Measurements from ENCODE around the gene ENOPH1. TPM values are rescaled to one million over a fixed set of nuclear protein-coding genes. Genes with fewer than 3 reads are reported as not detected.
"Not testable (repeated sequence)": the region's sequence is repeated elsewhere in the genome, so short reads cannot be mapped to it uniquely, and the experiment has no call there.

ENOPH1 gene
- total RNA-seq, 2 donors from 2014 or later = 23.7 to 24.9 TPM

DNA sequence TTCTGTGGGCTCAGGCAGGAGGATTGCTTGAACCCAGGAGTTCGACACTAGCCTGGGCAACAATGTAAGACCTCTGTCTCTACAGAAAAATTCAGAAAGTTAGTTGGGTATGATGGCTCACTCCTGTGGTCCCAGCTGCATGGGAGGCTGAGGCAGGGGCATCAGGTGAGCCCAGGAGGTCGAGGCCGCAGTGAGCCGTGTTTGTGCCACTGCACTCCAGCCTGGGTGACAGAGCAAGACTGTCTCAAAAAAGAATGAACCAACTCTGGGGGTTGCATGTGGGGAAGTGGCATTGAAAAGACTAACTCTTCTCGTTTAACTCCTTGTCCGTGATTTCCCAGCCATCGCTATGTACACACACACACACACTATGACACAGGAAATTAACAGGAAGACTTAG lies 26.9 kb downstream of the ENOPH1 start:
- intact Hi-C loops (cut with DNase I) = loop anchor here in 1 of 2 donors (5.0 kb wide), 1 partner anchor 810 kb away; no protein-coding TSS in a partner anchor
- no peak for DNase-seq (ENCODE audit: low spot score)

GRCh38 chr4:82458729-82459128 lies 28.3 kb downstream of the ENOPH1 start:
- intact Hi-C loops (cut with DNase I) = loop anchor here in 1 of 2 donors (5.0 kb wide), 1 partner anchor 809 kb away; no protein-coding TSS in a partner anchor
- DNase-seq (ENCODE audit: low spot score) = no peak

GRCh38 chr4:82461710-82462109 lies 31.3 kb downstream of the ENOPH1 start:
- intact Hi-C loops (cut with DNase I) = loop anchor here in 1 of 2 donors (10.0 kb wide), 1 partner anchor 423 kb away; no protein-coding TSS in a partner anchor
- no peak for DNase-seq (ENCODE audit: low spot score)

GRCh38 chr4:82462415-82462831 lies 32.0 kb downstream of the ENOPH1 start:
- intact Hi-C loops (cut with DNase I) = loop anchor here in 1 of 2 donors (10.0 kb wide), 1 partner anchor 422 kb away; no protein-coding TSS in a partner anchor
- DNase-seq (ENCODE audit: low spot score) = peak; percentile 93

GRCh38 chr4:82463221-82463620 lies 32.8 kb downstream of the ENOPH1 start:
- DNase-seq (ENCODE audit: low spot score) = no peak
- intact Hi-C loops (cut with DNase I) = loop anchor here in 1 of 2 donors (10.0 kb wide), 1 partner anchor 422 kb away; no protein-coding TSS in a partner anchor

DNA sequence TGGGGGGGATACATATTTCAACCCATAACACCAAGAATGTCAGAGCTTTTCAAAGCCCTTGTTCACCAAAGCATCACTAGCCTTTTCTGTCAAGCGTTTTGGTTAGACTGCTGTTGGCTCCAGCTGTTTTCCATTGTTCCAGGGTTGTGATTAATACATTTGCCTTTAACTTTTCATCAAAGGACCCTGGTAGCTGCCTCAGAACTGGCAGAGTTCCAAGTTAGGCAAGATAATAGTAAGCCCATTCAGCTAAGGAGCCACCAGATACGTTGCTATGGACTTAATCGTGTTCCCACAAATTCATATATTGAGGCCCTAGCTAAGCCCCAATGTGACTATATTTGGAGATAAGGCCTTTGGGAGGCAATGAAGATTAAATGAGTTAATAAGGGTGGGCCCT lies 37.1 kb downstream of the ENOPH1 start:
- intact Hi-C loops (cut with DNase I) = loop anchor here in 1 of 2 donors (10.0 kb wide), 1 partner anchor 417 kb away; no protein-coding TSS in a partner anchor
- no peak for DNase-seq (ENCODE audit: low spot score)

DNA sequence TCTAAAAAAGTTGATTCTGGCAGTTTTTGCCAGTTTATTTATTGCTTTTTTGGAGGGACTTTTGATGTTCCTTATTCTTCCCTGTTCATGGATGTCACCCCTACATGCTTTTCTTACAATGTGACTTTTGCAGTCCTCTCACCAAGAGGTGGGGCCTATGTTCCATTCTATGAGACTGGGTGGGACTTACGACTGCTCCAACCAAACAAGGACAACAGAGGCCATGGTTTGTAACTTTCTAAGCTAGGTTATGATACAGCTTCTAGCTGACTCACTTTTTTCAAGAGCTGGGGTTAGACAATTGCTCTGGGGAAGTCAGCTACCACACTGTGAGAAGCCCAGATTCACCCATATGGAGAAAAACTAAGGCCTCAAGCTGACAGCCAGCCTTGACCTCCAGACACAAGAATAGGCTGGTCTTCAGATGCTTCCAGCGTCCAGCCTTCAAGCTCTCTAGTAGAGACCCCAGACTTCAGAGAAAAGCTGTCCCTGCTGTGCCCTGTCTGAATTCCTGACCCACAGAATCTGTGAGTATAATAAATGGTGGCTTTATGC lies 39.5 kb downstream of the ENOPH1 start:
- no peak for DNase-seq (ENCODE audit: low spot score)
- intact Hi-C loops (cut with DNase I) = loop anchor here in 1 of 2 donors (10.0 kb wide), 1 partner anchor 415 kb away; no protein-coding TSS in a partner anchor

- DNase-seq (ENCODE audit: low spot score); intact Hi-C loops (cut with DNase I): not testable (repeated sequence)
These were observed 42.7 kb downstream of the ENOPH1 start for GRCh38 chr4:82473080-82473479.

DNA sequence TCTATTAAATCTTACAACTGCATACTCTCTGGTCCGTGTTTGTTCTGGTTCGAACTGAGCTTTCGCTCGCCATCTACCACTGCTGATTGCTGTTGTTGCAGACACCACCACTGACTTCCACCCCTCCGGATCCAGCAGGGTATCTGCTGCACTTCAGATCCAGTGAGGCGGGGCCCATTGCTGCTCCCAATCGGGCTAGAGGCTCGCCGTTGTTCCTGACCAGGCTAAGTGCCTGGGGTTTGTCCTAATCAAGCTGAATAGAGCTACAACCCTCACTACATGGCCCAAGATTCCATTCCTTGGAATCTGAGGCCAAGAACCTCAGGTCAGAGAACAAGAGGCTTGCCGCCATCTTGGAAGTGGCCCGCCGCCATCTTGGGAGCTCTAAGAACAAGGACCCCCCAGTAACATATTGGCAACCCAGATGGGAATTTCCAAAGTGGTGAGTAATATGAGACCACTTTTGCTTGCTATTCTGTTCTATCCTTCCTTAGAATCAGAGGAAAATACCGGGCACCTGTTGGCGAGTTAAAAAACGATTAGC lies 43.3 kb downstream of the ENOPH1 start:
- intact Hi-C loops (cut with DNase I) = no loop called here
- DNase-seq (ENCODE audit: low spot score) = no peak

GRCh38 chr4:82475931-82476330 lies 45.5 kb downstream of the ENOPH1 start:
- intact Hi-C loops (cut with DNase I); DNase-seq (ENCODE audit: low spot score): not testable (repeated sequence)

DNA sequence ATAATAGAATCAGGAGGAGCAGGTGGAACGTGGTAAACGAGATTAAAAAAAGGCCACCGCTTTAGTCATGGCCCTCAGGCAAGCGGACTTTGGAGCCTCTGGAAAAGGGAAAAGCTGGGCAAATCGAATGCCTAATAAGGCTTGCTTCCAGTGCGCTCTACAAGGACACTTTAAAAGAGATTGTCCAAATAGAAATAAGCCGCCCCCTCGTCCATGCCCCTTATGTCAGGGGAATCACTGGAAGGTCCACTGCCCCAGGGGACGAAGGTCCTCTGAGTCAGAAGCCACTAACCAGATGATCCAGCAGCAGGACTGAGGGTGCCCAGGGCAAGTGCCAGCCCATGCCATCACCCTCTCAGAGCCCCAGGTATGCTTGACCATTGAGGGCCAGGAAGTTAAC lies 47.1 kb downstream of the ENOPH1 start:
- not testable (repeated sequence) for DNase-seq (ENCODE audit: low spot score)

GRCh38 chr4:82479562-82479961 lies 49.2 kb downstream of the ENOPH1 start:
- DNase-seq (ENCODE audit: low spot score) = no peak
- intact Hi-C loops (cut with DNase I) = no loop called here

More for the DNA sequence above, 47.1 kb downstream of the ENOPH1 start:
- intact Hi-C loops (cut with DNase I) = not testable (repeated sequence)

DNA sequence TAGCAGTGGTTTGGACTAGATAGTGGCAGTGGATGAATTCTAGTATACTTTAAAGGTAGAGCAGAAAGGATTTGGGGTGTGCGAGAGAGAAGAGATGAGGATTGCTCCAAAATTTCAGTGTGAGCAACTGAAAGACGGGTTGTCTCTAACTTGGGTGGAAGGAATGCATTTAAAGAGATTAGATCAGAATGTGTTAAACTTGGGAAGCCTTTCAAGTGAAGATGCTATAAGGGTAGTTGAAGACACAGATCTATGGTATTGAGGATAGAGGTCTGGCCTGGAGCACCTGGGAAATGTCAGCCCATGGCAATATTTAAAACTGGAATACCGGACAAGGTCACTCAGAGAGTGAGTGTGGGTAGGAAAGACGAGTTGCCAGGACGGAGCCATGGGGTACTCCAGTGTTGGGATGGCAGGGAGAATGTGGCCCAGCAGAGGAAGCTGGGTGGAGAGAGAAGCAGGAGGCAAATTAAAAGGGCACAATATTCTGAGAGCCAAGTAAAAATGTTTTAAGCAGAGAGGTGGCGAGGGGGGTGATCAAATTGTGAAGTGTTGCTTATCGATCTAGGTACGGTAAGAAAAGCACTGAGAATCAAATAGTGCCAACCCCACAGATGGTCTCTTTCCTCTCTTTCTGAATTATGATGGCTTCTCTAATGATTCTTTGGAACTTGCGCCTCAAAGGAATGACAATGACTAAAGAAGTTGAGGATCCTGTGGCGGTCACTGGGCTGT lies 50.5 kb downstream of the ENOPH1 start:
- DNase-seq (ENCODE audit: low spot score) = no peak
- intact Hi-C loops (cut with DNase I) = no loop called here

DNA sequence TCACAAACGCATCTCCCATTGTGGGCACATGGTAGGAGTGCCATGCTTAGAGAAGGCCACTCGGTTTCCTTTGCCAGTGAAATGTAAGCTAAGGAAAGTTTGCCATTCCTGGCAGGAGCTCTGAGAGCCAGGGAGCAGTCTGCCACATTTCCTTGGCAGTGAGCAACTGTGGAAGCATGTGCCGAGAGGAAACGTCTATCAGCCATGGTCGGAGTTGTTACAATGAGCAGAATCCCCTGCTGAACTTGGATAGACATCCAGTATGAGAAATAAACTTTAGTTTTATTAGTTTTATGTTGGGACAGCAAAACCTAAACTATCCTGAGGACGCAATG lies 51.1 kb downstream of the ENOPH1 start:
- DNase-seq (ENCODE audit: low spot score) = no peak
- intact Hi-C loops (cut with DNase I) = no loop called here

DNA sequence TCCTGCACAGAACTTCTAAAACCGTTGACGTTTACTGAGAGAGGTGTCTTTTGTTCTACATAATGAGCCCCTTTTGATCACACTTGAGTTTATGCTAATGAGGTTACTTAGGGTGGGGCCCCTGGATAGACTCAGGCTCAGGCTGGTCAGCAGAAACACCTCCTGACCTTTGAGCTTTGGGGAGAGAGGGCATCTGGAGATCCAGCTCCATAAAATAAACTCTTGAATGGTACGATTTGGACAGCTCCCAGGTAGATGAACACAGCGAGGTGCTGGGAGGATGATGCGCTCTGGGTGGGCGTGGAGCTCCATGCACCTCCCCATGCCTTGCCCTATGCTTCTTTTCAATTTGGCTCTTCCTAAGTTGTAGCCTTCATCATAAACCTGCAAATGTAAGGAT lies 52.0 kb downstream of the ENOPH1 start:
- intact Hi-C loops (cut with DNase I) = no loop called here
- DNase-seq (ENCODE audit: low spot score) = no peak

DNA sequence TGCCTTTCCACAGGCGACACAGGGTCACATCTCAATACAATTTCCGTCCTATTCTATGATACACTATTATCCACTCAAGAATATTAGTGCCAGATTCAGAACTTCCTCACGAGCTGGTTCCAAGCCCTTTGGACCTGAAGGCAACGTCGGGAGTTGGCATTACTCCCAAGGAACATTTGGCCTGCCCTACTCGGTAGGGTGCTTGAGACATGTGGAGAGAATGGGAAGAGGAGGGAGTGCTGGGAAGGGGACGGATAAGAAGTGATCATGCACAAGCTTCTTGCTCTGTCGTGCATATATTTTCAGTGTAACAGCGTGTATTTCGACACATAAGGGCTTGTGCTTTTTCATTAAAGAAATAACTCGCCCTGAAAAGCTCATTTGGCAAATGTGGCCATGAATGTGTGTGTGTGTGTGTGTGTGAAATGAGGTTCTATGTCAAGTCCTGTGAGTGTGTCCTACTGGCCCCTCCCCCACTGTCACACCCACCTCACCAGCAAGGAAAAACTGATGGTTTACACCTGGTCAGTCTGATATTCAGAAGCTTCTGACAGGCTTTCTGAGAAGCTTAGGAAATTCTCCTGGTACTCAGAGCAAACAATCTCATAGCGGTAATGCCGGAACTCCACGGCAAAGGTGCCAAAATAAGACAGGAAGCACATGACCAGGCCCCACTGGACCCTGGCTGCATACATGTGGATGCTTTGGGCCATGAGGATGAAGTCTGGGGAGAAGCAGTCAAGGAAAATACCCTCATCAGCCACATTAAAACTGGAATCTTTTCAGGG lies 54.8 kb downstream of the ENOPH1 start:
- intact Hi-C loops (cut with DNase I) = no loop called here
- no peak for DNase-seq (ENCODE audit: low spot score)

GRCh38 chr4:82489076-82489475 lies 58.7 kb downstream of the ENOPH1 start:
- DNase-seq (ENCODE audit: low spot score) = no peak
- intact Hi-C loops (cut with DNase I) = no loop called here

DNA sequence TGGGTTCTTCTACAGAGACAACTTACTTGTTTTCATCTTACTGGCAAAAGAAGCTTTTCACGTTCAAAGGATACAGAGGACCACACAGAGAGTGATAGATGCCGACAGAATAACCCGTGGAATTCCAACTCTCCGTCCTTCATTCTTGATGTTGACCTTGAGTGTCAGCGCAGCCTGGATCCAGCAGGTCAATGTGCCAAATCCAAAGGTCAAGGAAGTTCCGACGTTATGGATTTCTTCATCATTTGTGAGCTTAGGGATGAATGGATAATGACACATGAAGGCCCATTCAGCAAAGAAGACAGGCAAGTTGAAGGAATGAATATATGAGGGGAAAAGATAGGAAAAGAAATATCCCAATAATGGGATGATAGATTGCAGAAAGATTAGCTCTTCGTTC lies 59.6 kb downstream of the ENOPH1 start:
- intact Hi-C loops (cut with DNase I) = no loop called here
- no peak for DNase-seq (ENCODE audit: low spot score)

GRCh38 chr4:82491251-82491960 lies 61.0 kb downstream of the ENOPH1 start:
- intact Hi-C loops (cut with DNase I) = no loop called here
- DNase-seq (ENCODE audit: low spot score) = no peak

Data from posterior vena cava (tissue), 2 donors.